NCI-H187 treated with DMSO at 0.1 percent for 48 hours (cell line): ENCODE data around the gene CMC2.

Experiments used
- DNase-seq: peaks from one replicate; lab custom pipeline; 2025; lab: John Stamatoyannopoulos, UW

CMC2 gene

DNA sequence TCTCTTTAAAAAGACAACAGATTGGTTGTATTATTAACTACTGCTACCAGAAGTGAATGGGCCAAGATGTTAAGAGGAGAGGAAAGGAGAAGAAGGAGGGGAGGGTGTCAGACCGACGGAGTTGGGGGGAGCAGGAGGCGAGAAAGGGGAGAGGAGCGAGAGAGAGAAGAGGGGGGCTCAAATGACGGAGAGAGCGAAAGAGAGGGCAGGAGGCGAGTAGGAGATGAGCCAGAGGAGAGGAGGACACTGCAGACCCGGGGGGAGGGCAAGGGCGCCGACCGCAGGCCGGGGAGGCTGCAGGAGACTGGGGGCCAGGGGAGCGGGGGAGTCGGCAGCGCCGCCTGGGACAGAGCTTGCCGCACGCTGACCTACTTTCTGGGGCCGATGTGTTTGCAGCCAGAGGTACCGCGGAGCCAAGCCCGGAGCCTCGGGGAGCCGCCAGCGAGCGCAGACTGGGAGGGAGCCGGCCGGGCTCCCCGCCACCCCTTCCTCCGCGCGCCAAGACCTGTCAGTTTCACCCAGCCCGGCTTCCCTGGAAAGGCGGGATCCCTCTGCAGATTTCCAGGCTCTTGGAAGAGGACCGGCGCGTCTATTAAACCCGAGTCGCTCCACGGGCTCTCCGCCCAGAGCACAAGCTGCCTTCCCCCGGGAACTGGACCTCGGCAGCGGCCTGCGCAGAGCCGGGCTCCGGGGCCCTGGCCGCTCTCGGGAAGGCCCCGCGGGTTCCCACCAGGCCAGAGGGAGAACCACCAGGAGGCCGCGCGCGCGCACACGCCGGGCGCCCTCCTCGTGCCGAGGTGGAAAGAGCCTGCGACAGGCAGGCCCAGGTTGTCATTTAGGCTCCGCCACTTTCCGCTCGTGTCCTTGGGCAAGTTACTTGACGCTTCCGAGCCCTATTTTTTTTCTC, 74.6 kb downstream of the CMC2 start:
- no peak for DNase-seq

DNA sequence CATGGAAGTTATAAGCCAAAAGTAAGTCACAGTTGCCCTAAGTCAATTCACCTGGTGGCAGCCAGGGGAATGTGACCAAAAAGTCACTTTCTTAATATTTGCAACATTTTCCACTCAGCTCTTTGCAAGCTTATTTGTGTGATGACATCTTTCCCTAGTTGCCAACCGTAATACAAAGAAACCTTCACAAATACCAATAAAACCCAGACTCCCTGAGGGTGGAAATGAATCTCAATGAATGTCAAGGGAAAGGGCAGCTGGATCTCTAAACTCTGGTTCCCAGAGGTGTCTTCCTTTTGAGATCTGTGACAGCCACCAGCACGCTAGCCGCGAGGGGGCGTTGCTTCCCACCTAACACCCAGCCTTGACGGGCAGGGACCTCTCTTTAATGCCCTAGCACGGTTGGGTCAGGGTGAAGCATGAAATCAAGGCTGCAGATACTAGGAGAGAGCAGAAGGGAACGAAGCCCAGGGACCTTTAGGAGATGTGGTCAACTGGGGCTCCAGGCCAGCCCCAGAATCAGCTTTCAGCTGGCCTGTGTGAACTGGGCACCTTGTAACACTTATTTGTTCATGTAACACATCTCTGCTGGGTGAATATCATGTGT, 82.2 kb downstream of the CMC2 start:
- DNase-seq, result no peak

DNA sequence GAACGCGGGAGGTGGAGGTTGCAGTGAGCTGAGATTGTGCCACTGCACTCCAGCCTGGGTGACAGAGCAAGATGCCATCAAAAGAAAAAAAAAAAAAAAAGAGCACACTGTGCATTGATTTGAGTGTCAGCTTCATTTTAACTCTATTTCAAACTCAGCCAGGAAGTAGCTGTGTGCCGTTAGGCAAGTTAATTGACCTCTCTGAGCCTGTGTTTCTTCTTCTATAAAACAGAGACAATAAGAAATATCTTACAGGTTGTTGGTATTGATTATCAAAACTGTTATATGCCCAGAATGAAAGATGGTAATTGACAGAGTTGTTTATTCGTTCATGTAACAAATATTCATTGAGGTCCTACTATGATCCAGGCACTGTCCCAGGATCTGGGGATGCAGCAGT, 83.3 kb downstream of the CMC2 start:
- no peak for DNase-seq
